IPS DF 4.7 (cell line): ENCODE measurements around the gene GAL3ST2.
"Not testable (repeated sequence)": the region's sequence is repeated elsewhere in the genome, so short reads cannot be mapped to it uniquely, and the experiment has no call there.

Experiments used
- DNase-seq: peaks from one replicate; pipeline ENCODE4 v3.0.0-alpha.2; 2013; ENCODE audit warnings: low spot score; ENCODE audit errors: extremely low read depth

The GAL3ST2 gene

GRCh38 chr2:241767464-241768250, 9.0 kb upstream of the GAL3ST2 start:
- no peak for DNase-seq

- no peak for DNase-seq
Observed at GRCh38 chr2:241768251-241768711, 8.3 kb upstream of the GAL3ST2 start.

DNA sequence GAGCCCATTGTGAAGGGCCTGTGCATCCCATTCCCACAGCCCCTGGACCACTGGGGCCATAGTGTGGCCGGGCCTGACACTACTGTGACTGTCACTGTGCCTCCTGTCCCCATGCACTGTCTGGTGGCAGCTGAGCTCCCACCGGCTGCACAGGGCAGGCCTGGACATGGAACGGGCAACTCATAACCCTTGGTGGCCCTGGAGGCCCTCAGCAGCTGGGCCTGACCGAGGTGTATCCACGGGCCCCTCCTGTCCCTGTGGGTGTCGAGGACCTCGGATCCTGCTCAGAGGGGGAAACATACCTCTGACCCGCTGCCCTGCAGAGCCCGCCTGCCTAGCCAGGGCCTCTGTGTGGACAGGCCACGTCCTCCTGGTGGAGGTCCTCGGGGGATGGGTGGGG, 7.8 kb upstream of the GAL3ST2 start:
- no peak for DNase-seq

DNA sequence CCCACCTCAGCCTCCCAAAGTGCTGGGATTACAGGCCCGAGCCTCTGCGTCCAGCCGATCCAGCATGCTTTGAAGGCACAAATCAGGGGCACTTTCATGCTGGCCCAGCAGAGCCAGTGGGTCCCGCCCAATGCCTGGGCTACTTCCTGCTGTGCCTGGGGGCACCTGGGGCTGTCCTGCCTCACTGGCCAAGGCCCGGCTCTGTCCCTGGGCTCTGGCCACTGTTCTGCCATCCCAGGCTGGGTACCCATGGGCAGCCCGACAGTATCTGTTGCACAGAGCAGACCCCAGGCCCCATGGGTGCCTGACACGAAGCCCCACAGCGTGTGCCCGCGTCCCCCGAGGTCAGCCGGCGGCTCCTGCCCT, 6.8 kb upstream of the GAL3ST2 start:
- no peak for DNase-seq

GRCh38 chr2:241770185-241770935, 6.3 kb upstream of the GAL3ST2 start:
- DNase-seq = no peak

GRCh38 chr2:241770936-241771285, 5.7 kb upstream of the GAL3ST2 start:
- DNase-seq = no peak

- no peak for DNase-seq
Observed at GRCh38 chr2:241771286-241772062, 5.1 kb upstream of the GAL3ST2 start.

DNA sequence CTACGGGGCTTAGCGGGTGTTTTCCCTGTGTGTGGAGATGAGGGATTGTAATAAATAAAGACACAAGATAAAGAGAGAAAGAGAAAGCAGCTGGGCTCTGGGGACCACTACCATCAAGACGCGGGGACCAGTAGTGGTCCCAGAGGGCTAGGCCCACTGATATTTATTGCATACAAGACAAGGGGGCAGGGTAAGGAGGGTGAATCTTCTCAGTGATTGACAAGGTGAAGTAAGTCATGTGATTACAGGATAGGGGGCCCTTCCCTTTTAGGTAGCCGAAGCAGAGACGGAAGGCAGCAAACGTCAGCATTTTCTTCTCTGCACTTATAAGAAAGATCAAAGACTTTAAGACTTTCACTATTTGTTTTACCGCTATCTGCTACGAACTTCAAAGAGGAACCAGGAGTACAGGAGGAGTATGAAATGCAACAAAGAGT, 4.5 kb upstream of the GAL3ST2 start:
- DNase-seq = no peak

DNA sequence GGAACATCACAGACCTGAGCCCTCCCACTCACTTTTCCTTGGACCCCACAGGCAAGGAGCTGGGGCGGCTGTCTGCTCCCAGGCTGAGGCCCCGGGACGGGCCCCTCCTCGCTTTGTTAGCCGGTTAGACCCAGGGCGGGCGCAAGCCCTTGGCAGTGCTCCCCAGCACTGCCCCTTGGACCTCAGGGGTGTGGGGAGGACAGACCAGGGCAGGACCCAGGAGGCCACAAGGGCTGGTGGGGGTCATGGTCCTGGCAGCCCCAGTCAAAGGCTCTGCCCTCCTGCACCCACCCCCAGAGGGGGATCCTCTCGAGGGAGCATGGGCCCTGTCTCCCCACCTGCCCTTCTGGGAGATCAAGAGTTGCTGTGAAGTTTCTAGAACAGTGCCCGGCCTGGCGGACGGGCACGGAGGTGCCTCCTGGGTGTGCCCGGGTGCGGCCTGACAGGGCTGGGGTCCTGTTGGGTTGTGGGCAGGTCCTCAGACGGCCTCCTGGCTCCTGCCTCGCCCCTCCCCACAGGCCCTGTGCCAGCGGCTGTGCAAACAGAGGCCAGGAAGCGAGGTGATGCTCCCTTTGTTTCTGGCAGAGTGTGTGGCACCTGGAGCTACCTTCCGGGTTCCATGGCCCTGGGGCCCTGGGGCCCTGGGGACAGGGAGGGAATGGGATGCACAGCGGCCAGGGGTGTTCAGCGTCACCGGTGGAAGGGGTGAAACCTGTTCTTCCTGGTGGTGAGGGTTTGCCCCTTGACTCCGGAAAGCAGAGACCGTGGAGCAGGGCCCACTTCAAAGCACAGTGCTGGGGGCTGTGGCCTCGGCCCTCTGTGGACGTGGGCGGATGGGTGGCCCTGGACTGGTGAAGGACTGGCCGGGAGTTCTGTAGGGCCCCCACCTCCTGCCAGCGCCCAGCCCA, 2.9 kb upstream of the GAL3ST2 start:
- no peak for DNase-seq

DNA sequence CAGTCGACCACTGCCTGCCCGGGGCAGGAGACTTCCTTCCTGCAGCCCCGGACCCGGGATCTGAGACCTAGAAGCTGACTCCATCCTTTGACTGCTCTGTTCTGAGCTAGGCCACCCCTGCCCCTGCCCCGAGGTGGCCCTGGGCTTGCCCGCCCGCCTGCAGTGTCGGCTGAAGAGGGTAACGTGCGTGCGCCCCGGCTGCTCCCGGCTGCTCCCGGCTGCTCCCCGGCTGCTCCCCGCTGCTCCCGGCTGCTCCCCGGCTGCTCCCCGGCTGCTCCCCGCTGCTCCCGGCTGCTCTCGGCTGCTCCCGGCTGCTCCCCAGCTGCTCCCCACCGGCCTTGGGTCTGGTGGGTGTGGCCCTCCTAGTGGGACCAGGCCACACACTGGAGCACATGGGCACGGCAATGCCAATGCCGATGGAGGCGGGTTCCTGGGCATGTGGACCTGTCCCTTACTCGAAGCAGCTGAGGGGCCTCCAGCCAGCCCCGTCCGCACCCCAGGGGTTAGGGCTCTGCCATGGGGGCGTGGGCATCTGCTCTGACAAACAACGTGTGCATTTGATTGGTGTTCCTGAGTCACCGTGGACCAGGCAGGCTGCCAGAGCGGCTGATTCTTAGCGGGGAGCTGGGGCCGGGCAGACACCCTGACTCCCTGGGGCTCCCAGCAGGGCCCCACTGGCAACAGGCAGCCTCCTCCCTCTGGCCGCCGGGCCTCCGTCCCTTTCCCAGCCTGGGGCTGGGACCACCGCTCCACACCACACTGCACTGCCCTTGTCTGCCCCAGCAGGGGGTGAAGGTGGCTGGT, 2.0 kb upstream of the GAL3ST2 start:
- no peak for DNase-seq

DNA sequence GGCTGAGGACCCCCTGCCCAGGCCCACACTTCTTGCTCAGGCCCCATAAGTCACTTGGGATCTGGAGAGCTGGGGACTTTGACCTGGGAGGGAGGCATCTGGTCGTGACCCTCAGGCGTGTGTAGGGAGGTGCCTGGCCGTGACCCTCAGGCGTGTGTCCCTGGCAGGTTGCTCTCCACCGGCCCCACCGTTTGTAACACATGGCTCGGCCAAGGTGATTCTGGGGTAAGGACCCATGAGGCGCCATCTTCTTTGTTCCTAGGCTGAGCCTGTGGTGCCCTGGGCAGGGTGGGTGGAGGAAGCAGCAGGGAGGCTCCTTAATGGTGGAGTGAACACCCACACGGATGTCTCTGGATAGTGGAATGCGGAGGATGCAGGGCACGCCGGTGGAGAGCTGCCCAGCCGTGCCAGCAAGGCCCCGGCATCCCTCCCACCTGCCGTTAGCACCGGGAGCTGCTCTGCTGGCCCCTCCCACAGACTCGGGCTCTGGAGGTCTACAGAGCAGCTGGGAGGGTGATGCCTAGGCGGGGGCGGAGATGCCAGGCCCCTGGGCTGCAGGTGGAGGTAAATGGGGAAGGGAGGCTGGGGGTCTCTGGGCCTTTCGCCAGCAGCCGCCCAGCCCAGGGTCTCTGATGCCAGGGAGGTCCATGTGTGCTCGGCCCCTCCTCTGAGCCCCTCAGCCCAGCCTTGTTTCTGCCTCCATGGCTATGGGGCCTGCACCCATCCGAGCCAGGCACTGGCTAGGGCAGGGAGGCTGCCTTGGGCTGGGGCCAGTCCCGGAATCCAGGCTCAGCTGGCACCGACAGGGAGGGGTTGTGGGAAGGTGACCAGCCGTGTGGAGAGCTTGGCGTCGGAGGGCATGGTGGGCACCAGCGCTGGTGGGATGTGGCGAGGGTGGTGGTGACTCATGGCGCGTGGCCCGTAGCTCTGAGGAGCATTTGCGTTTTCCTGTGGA, 1.1 kb upstream of the GAL3ST2 start:
- no peak for DNase-seq

DNA sequence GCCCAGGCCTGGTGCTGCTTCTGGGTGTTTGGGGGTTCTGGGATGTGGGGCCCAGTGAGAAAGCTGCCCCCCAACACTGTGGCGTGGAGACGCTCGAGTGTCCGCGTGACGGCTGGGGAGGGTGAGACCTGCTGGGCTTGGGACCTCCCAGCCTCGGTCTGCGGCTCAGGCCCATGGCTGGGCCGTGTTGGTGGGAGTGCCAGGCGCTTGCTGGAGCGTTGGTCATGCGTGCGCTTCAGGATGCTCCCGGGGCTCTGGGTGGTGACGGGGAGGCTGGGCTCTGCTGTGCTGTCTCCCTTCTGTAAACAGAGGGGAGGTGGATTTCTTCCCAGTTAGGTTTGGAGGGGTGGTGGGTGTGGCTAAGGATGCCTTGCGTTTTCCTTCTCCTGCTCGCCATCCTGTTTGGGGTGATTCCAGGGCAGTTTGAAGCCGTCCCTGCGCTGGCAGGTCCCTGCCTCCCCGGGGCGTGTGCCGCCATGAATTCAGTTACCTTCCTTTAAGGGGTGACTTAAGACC, 606 bp downstream of the GAL3ST2 start:
- no peak for DNase-seq

DNA sequence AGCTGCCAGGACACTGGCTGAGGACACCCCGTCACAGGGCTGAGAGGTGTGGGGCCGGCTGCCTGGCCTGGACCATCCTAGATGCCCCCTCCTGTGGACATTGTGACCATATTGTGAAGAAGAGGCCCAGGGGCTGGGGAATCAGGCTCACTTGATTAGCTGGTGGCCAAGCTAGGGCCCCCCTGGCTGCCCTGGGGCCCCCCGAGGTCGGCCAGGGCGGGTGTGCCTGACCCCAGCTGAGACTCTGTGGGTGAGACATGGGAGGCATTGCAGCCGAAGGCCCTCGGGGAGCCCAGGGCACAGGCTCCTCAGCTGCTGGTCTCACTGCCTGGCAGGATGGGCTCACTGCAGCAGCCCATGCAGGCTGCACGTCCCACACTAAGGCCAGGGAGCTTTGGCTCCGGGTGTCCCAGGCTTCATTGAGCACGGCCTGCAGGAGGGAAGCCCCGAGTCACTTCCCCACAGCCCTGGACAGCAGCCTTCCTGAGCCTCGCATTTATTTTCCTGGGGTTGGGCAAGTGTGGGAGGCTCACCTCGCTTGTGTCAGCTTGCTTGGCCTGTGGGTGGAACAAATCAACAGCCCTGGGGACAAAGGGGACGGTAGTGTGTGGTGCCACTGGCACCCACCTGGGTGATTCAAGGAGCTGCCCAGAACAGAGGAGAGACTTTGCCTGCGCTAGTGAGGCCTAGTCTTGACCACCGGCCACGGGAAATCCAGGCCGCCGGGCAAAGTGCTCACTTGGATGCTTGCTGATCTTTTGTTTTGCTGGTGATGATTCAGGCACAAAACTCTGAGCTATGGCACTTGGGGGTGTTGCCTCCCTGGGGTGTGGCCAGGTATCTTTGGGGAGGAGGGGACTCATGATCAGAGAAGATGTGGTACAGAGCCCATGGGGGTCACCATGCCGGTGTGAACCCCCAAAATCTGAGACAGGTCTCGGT, 1.3 kb downstream of the GAL3ST2 start:
- no peak for DNase-seq

- no peak for DNase-seq
Observed at GRCh38 chr2:241780939-241781569, 4.4 kb downstream of the GAL3ST2 start.

GRCh38 chr2:241782053-241782452, 5.4 kb downstream of the GAL3ST2 start:
- DNase-seq = not testable (repeated sequence)

DNA sequence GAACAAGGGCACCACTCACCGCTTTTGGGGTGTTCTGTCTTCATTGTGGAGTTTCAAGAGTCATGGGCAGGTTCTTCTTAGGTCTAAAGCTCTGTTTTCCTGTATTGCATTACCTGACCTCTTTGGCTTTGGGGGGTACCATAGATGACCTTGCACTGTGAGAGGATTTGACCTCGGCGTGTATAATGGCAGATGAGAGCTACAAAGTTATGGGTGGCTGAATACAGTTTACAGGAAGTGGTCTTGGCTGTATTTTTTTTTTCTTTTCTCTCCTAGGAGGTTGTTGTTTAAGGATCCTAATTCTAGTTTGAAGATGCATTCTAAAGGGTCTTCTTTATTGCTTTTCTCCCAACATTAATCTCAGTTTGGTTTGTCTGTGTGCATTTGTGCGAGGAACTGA, 11.5 kb downstream of the GAL3ST2 start:
- DNase-seq = no peak

- no peak for DNase-seq
Observed at GRCh38 chr2:241788572-241788971, 11.9 kb downstream of the GAL3ST2 start.
